Measurements from ENCODE around the gene MEF2C. TPM values are rescaled to one million over a fixed set of nuclear protein-coding genes. Genes with fewer than 3 reads are reported as not detected.

MEF2C gene
- total and polyA plus RNA-seq, 2 of the 13 experiments (the other 11 are each of a cell fraction or from before 2014, with no cell fraction given): 0.02 TPM; not detected in 1

DNA sequence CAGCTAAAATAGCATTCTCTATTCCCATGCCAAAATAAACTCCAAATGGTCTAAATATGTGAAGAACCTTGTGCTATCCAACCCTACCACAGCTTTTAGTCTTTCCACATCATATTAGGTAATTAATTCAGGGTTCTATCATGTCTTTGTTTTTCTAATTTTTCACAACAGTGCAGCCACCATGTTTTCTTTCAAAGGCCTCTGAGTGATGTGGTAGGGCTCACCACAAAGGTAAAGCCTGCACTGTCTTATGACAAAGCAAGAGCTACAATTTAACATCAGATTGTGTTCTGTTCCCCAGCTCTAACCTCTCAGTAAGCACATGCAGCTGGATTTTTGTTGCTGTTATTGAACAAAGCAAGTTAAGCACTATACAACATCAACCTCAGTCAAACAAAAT lies 52.4 kb downstream of the MEF2C start:
- H3K27me3 ChIP-seq (ENCODE audit: control insufficient read depth in 1 of 2, insufficient read depth in 2 of 2, low read length in 2 of 2): no peaks in the 10 kb centered on the region
- FAIRE-seq: no peak
- no TSS peak for BruUV-seq (replicated peaks)

DNA sequence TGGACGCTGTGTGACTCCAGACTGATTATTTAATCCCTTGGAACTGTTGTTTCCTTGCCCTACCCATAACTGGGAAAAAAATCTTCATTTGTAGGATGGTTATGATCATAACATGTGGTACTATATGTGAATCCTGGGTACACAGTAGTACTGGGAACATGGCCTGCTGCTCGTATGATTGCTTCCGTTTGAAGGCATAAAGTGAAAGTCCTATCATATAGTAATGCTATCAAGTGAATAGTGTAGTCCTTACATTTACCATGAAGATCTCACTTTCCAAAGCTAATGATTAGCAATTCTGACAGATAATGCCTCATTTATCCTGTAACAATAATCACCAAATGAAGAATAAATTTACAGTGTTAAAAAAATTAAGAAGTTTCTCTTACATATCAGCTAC lies 53.2 kb downstream of the MEF2C start:
- Histone ChIP-seq H3K4me1 (ENCODE audit: insufficient read depth, low read length) (no peaks in the 10 kb centered on the region), H4K20me1 (ENCODE audit: insufficient read depth, low read length) (no peaks in the 10 kb centered on the region), H3K27ac (ENCODE audit: extremely low read length, insufficient read depth, low read length) (no peak overlapping the region), H3K27me3 (ENCODE audit: control insufficient read depth in 1 of 2, insufficient read depth in 2 of 2, low read length in 2 of 2) (no peaks in the 10 kb centered on the region; a peak in 1 of 5 replicates), H3K4me2 (ENCODE audit: low read depth, low read length) (no peak overlapping the region), H3K4me3 (replicated peaks in 1 of 3; ENCODE audit: insufficient read depth in 1 of 3, low read depth in 2 of 3, low read length in 3 of 3) (no peak overlapping the region), H2AFZ (ENCODE audit: low read length) (no peak overlapping the region), H3K9me3 (ENCODE audit: low read length) (no peaks in the 10 kb centered on the region), H3K36me3 (replicated peaks in 1 of 2; ENCODE audit: control insufficient read depth in 1 of 2, insufficient read depth in 2 of 2, low read length in 2 of 2) (no peaks in the 10 kb centered on the region), H3K9ac (ENCODE audit: insufficient read depth, low read depth, low read length) (no peak overlapping the region), H3K79me2 (ENCODE audit: insufficient read depth, low read length) (no peaks in the 10 kb centered on the region)
- FAIRE-seq: no peak
- POLR2A ChIA-PET: no interaction called here
- 7% methylated on average over 3 of the region's 3 CpGs for WGBS (ENCODE audit: low lambda C conversion rate)
- ATAC-seq: no peak
- no TSS peak for BruUV-seq (replicated peaks)
- no peak for DNase-seq (ENCODE audit: low spot score)
- in situ Hi-C loops (cut with HindIII; ENCODE audit: extremely low pct_ligation_motif_present, low pct_unique_long_range_greater_than_20kb): no loop called here
- intact Hi-C loops (cut with micrococcal nuclease; ENCODE audit: unreplicated experiment): no loop called here
- CTCF ChIA-PET (ENCODE audit: low intra/inter-chr PET ratio, low total read pairs): no interaction called here
- TF ChIP-seq ZNF547 (CRISPR knock-in tag; IDR thresholded peaks at IDR 0.05) (no peak), ADNP (CRISPR knock-in tag; IDR thresholded peaks at IDR 0.05) (no peak), CC2D1A (CRISPR knock-in tag; IDR thresholded peaks at IDR 0.05) (no peak), ZNF367 (CRISPR knock-in tag; IDR thresholded peaks at IDR 0.05; ENCODE audit: borderline replicate concordance) (no peak), ZNF598 (CRISPR knock-in tag; IDR thresholded peaks at IDR 0.05; ENCODE audit: borderline replicate concordance) (no peak), ZNF160 (CRISPR knock-in tag; IDR thresholded peaks at IDR 0.05) (no peak), ZNF841 (CRISPR knock-in tag; IDR thresholded peaks at IDR 0.05; ENCODE audit: borderline replicate concordance) (no peak), DPF2 (CRISPR knock-in tag; IDR thresholded peaks at IDR 0.05; ENCODE audit: borderline replicate concordance, low read depth) (no peak), RAD21 (CRISPR knock-in tag; IDR thresholded peaks at IDR 0.05) (no peak), ZNF17 (CRISPR knock-in tag; IDR thresholded peaks at IDR 0.05) (no peak)
- TF ChIP-seq, protein P1, sequence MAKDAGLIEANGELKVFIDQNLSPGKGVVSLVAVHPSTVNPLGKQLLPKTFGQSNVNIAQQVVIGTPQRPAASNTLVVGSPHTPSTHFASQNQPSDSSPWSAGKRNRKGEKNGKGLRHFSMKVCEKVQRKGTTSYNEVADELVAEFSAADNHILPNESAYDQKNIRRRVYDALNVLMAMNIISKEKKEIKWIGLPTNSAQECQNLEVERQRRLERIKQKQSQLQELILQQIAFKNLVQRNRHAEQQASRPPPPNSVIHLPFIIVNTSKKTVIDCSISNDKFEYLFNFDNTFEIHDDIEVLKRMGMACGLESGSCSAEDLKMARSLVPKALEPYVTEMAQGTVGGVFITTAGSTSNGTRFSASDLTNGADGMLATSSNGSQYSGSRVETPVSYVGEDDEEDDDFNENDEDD (CRISPR knock-in tag; IDR thresholded peaks at IDR 0.05; ENCODE audit: borderline replicate concordance): no peak

More for the DNA sequence above, 52.4 kb downstream of the MEF2C start:
- DNase-seq (ENCODE audit: low spot score) (no peak), ATAC-seq (no peak)
- in situ Hi-C loops (cut with HindIII; ENCODE audit: extremely low pct_ligation_motif_present, low pct_unique_long_range_greater_than_20kb): no loop called here
- no peak overlapping the region for H3K4me3 ChIP-seq (replicated peaks in 1 of 3; ENCODE audit: insufficient read depth in 1 of 3, low read depth in 2 of 3, low read length in 3 of 3)
- no peak overlapping the region for H2AFZ ChIP-seq (ENCODE audit: low read length)
- ChIA-PET POLR2A (no interaction called here), CTCF (ENCODE audit: low intra/inter-chr PET ratio, low total read pairs) (no interaction called here)
- TF ChIP-seq, protein P2, sequence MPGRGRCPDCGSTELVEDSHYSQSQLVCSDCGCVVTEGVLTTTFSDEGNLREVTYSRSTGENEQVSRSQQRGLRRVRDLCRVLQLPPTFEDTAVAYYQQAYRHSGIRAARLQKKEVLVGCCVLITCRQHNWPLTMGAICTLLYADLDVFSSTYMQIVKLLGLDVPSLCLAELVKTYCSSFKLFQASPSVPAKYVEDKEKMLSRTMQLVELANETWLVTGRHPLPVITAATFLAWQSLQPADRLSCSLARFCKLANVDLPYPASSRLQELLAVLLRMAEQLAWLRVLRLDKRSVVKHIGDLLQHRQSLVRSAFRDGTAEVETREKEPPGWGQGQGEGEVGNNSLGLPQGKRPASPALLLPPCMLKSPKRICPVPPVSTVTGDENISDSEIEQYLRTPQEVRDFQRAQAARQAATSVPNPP (CRISPR knock-in tag; IDR thresholded peaks at IDR 0.05): no peak
- no peak for TF ChIP-seq GATA4 (IDR thresholded peaks at IDR 0.05; ENCODE audit: borderline replicate concordance, low read depth)
- TF ChIP-seq CENPX (CRISPR knock-in tag; IDR thresholded peaks at IDR 0.05): no peak
- no peak for TF ChIP-seq CREM (IDR thresholded peaks at IDR 0.05)
- TF ChIP-seq CREM (CRISPR knock-in tag; IDR thresholded peaks at IDR 0.05): no peak
- TF ChIP-seq ATF1 (CRISPR knock-in tag; IDR thresholded peaks at IDR 0.05): no peak
- no peak for TF ChIP-seq ZNF572 (CRISPR knock-in tag; IDR thresholded peaks at IDR 0.05)
- TF ChIP-seq TARDBP (CRISPR knock-in tag; IDR thresholded peaks at IDR 0.05): no peak
- no peak for TF ChIP-seq HNRNPK (IDR thresholded peaks at IDR 0.05; ENCODE audit: low read depth, low read length, poor library complexity, severe bottlenecking)
- TF ChIP-seq, protein P3, sequence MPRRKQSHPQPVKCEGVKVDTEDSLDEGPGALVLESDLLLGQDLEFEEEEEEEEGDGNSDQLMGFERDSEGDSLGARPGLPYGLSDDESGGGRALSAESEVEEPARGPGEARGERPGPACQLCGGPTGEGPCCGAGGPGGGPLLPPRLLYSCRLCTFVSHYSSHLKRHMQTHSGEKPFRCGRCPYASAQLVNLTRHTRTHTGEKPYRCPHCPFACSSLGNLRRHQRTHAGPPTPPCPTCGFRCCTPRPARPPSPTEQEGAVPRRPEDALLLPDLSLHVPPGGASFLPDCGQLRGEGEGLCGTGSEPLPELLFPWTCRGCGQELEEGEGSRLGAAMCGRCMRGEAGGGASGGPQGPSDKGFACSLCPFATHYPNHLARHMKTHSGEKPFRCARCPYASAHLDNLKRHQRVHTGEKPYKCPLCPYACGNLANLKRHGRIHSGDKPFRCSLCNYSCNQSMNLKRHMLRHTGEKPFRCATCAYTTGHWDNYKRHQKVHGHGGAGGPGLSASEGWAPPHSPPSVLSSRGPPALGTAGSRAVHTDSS (CRISPR knock-in tag; conservative IDR thresholded peaks at IDR 0.05): no peak
- TF ChIP-seq ZBTB8A (CRISPR knock-in tag; IDR thresholded peaks at IDR 0.05; ENCODE audit: borderline replicate concordance, low read depth): no peak
- H3K4me1 ChIP-seq (ENCODE audit: insufficient read depth, low read length): no peaks in the 10 kb centered on the region
- H4K20me1 ChIP-seq (ENCODE audit: insufficient read depth, low read length): no peaks in the 10 kb centered on the region
- H3K79me2 ChIP-seq (ENCODE audit: insufficient read depth, low read length): no peaks in the 10 kb centered on the region
- H3K27ac ChIP-seq (ENCODE audit: extremely low read length, insufficient read depth, low read length): no peak overlapping the region
- H3K4me2 ChIP-seq (ENCODE audit: low read depth, low read length): no peak overlapping the region
- H3K9ac ChIP-seq (ENCODE audit: insufficient read depth, low read depth, low read length): no peak overlapping the region
- no peaks in the 10 kb centered on the region for H3K9me3 ChIP-seq (ENCODE audit: low read length)
- no peaks in the 10 kb centered on the region for H3K36me3 ChIP-seq (replicated peaks in 1 of 2; ENCODE audit: control insufficient read depth in 1 of 2, insufficient read depth in 2 of 2, low read length in 2 of 2)
- intact Hi-C loops (cut with micrococcal nuclease; ENCODE audit: unreplicated experiment): no loop called here
